Thoracic aorta (tissue), 2 donors: Measurements from ENCODE around the gene PIGU. TPM values are rescaled to one million over a fixed set of nuclear protein-coding genes. Genes with fewer than 3 reads are reported as not detected.

ENCODE experiments used
- ATAC-seq: fragments of 150-250 bp; one replicate; pipeline ENCODE4 v1.8.0; 2017; ENCODE audit warnings: low read depth; ENCODE audit not compliant: insufficient number of reproducible peaks, low FRiP score
- DNase-seq: peaks from one replicate; pipeline ENCODE4 v3.0.0-alpha.2; 2020; ENCODE audit warnings: low spot score
- H3K27ac ChIP-seq, 2 donors: fragments of 200-600 bp; sonication (generic); 1 replicate in 1 of 2; 2 replicates in 1 of 2; pipeline ENCODE4 v1.5.1; 2016; ENCODE audit warnings: mild to moderate bottlenecking in 2 of 2, moderate library complexity in 2 of 2
- H3K27me3 ChIP-seq: fragments of 200-600 bp; sonication (generic); replicated peaks from 2 replicates; pipeline ENCODE4 v1.6.0; 2016; ENCODE audit warnings: mild to moderate bottlenecking; ENCODE audit not compliant: insufficient read depth
- H3K36me3 ChIP-seq: fragments of 200-600 bp; sonication (generic); one replicate; pipeline ENCODE4 v1.5.1; 2016
- H3K4me1 ChIP-seq, 2 donors: fragments of 200-600 bp; sonication (generic); 1 replicate in 1 of 2; 2 replicates in 1 of 2; pipeline versions ENCODE4 v1.5.1 to v1.6.0; 2016; ENCODE audit warnings: low read depth in 2 of 2, mild to moderate bottlenecking in 1 of 2; ENCODE audit not compliant: control insufficient read depth in 1 of 2
- H3K4me3 ChIP-seq: fragments of 200-600 bp; sonication (generic); 2 replicates; pipeline ENCODE4 v1.5.1; 2016; ENCODE audit warnings: mild to moderate bottlenecking
- H3K9me3 ChIP-seq: fragments of 200-600 bp; sonication (generic); 2 replicates; pipeline ENCODE4 v1.5.1; 2016
- total RNA-seq, 2 donors: library from RNA; depleted of rRNA; stranded (reverse); fragments of >200 nt; gene quantifications; one replicate each; pipeline versions ENCODE4 v1.1.0 to v1.2.3, GENCODE V29; 2016
- TF ChIP-seq, protein P1 (sequence below): fragments of 200-600 bp; sonication (generic); IDR thresholded peaks from one replicate; pipeline ENCODE4 v1.5.1; 2019; ENCODE audit warnings: antibody characterized with exemption

The PIGU gene
- total RNA-seq, 2 donors from 2014 or later, result 10.2 to 10.4 TPM

DNA sequence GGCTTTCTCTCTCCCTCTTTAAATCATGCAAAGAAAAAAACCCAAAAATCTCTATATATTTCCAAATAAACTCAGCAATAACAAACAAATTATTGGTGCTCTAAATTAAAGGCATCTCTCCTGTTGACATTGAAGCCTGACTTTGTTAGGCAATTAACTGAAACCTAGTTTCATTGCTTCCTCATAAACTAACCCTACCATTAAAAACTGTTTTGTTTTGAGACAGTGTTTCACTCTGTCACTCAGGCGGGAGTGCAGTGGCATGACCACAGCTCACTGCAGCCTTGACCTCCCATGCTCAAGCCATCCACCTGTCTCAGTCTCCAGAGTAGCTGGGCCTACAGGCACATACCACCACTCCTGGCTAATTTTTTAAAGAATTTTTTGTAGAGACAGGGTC lies 34.9 kb downstream of the PIGU start:
- Histone ChIP-seq H3K9me3 (no peaks in the 10 kb centered on the region), H3K4me1 (no peaks in the 10 kb centered on the region), H3K4me3 (no peak overlapping the region), H3K27ac (no peak overlapping the region), H3K27me3 (no peaks in the 10 kb centered on the region), H3K36me3 (no peaks in the 10 kb centered on the region)
- DNase-seq, result no peak
- TF ChIP-seq, protein P1, sequence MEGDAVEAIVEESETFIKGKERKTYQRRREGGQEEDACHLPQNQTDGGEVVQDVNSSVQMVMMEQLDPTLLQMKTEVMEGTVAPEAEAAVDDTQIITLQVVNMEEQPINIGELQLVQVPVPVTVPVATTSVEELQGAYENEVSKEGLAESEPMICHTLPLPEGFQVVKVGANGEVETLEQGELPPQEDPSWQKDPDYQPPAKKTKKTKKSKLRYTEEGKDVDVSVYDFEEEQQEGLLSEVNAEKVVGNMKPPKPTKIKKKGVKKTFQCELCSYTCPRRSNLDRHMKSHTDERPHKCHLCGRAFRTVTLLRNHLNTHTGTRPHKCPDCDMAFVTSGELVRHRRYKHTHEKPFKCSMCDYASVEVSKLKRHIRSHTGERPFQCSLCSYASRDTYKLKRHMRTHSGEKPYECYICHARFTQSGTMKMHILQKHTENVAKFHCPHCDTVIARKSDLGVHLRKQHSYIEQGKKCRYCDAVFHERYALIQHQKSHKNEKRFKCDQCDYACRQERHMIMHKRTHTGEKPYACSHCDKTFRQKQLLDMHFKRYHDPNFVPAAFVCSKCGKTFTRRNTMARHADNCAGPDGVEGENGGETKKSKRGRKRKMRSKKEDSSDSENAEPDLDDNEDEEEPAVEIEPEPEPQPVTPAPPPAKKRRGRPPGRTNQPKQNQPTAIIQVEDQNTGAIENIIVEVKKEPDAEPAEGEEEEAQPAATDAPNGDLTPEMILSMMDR, result no peak
- no peak for ATAC-seq

DNA sequence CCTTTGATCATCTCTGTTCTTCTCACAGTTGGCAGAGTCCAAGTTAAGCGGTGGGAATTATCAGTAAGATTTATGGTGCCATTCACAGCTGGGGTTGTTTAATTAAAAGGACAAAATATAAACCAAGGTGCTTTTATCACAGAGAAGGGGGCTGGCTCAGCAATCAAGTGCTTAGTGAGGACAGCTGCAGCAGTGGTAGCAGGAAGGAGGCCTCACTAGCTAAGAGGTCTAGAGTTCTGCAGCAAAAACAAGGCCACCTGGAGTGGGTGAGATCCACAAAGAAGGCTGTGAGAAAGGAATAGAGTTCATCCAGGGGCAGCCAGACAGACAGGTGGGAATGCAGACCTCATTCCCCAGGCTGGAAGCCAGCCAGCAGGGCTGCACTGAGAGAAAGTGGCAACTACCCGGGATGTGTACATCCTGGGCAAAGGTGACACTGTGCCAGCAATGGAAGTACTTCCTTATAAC lies 37.1 kb downstream of the PIGU start:
- Histone ChIP-seq H3K36me3 (peaks cover 3% of the 10 kb centered on the region), H3K27me3 (no peaks in the 10 kb centered on the region), H3K4me3 (no peak overlapping the region), H3K27ac (no peak overlapping the region), H3K9me3 (no peaks in the 10 kb centered on the region), H3K4me1 (no peaks in the 10 kb centered on the region)
- TF ChIP-seq, protein P1, result no peak
- ATAC-seq, result no peak
- DNase-seq, result no peak

DNA sequence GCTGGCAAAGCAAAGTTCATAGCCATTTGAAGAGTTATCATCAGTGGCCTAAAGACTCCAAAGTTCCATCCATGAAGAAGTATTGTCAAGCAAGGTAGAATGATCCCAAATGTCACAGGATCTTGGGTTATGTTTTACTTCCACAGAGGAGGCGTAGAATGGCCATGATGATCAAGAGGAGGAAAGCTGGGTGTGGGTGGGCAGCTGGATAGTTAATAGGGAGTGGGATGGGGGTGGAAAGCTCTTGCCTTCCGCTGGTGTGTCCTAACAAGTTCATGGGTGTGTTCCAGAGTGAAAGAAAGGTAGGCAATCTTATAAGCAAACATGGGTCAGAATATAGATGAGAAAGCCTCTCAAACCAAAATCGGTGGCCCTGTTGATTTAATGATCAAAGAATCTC lies 38.4 kb downstream of the PIGU start:
- ATAC-seq, result no peak
- Histone ChIP-seq H3K4me3 (no peak overlapping the region), H3K4me1 (no peaks in the 10 kb centered on the region), H3K27ac (no peak overlapping the region), H3K27me3 (no peaks in the 10 kb centered on the region), H3K36me3 (peaks cover 3% of the 10 kb centered on the region), H3K9me3 (no peaks in the 10 kb centered on the region)
- TF ChIP-seq, protein P1, result no peak
- no peak for DNase-seq

DNA sequence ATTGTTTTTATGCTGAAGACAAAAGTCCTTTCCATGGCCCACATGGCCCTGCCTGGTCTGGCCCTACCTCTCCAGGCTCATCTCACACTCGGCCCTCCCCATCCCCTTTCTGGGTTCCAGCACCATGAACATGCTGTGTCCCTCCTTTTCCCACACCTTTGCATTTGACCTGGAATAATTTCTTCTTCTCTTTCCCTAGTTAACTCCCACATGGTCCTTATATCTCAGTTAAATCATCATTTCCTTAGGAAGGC lies 38.9 kb downstream of the PIGU start:
- Histone ChIP-seq H3K4me1 (no peaks in the 10 kb centered on the region), H3K9me3 (no peaks in the 10 kb centered on the region), H3K36me3 (peaks cover 3% of the 10 kb centered on the region), H3K27ac (no peak overlapping the region), H3K4me3 (no peak overlapping the region), H3K27me3 (no peaks in the 10 kb centered on the region)
- DNase-seq (no peak), ATAC-seq (no peak)
- TF ChIP-seq, protein P1, result no peak

DNA sequence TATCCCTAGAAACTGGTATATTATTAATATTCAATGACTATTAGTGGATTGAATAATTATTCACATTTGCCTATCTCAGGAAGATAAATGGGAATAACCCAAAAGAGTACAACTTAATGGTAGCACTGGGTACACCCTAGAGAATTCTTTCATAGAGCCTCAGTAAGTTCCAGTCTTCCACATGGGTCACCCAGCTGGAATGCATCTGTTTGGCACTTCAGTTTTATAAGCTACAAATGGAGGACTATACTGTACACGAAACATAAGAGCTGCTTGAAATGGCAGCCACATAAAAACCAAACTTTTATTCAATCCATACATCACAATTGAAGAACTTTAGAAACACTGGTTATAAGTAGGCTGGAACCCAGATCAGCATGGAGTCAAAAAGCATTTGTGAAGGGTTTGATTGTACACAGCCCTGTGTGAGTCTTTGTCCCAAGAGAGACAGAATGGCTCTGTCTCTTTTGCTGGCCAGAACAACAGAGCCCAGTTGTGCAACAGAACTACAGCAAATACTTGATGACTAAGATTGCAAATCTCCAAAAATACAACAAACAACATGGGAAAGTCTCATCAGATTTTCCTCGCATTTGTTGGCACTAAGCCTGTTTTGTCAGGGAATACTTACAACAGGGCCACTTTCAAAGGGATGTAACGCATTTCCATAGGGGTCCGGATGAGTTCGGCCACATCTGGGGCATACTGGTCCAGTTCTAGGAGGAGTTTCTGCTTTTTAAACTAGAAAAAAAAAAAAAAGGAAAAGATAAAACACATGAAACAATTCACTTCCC lies 39.5 kb downstream of the PIGU start:
- DNase-seq, result no peak
- Histone ChIP-seq H3K36me3 (peaks cover 3% of the 10 kb centered on the region), H3K27me3 (no peaks in the 10 kb centered on the region), H3K4me3 (no peak overlapping the region), H3K27ac (no peak overlapping the region), H3K9me3 (no peaks in the 10 kb centered on the region), H3K4me1 (no peaks in the 10 kb centered on the region)
- ATAC-seq, result no peak
- TF ChIP-seq, protein P1, result no peak
